HepG2 (cell line): Measurements from ENCODE around the gene PGP. TPM values are rescaled to one million over a fixed set of nuclear protein-coding genes. Genes with fewer than 3 reads are reported as not detected.

Experiments used
- ATAC-seq: fragments of 200-7000 bp; cut with Tn5 transposase; 3 replicates; pipeline ENCODE4 v1.9.1; 2020; ENCODE audit warnings: mild to moderate bottlenecking, moderate library complexity
- BruUV-seq: library from RNA; stranded (reverse); fragments of 400-500 nt; replicated peaks from 2 replicates; lab custom pipeline; 2021; lab: Mats Ljungman, UMichigan
- CTCF ChIA-PET: fragments of 300-600 bp; formaldehyde crosslinking; extraction: SDS; loops from one replicate; lab custom pipeline; 2021; ENCODE audit warnings: low total read pairs, inconsistent platforms, low intra/inter-chr PET ratio; lab: Yijun Ruan, JAX
- POLR2A ChIA-PET: fragments of 350-600 bp; sonication (Branson Sonifier 250); formaldehyde crosslinking; loops from one replicate; lab custom pipeline; 2020; ENCODE audit warnings: antibody characterized with exemption, inconsistent platforms; lab: Yijun Ruan, JAX
- DNase-seq: peaks from one replicate; pipeline ENCODE4 v3.0.0-alpha.2; 2015; ENCODE audit warnings: low spot score
- FAIRE-seq: peaks from 3 replicates; lab custom pipeline; 2011; peaks lifted over from hg19 to GRCh38; lab: Jason Lieb, UNC
- H2AFZ ChIP-seq: one replicate; pipeline ENCODE4 v1.6.1; 2011; ENCODE audit warnings: low read length, inconsistent platforms
- H3K27ac ChIP-seq: fragments of 300-600 bp; 3 replicates; pipeline ENCODE4 v1.8.0; 2011; ENCODE audit warnings: mixed run types, mild to moderate bottlenecking, mixed read lengths, low read length, inconsistent platforms; ENCODE audit not compliant: insufficient read depth; ENCODE audit errors: extremely low read length
- H3K27me3 ChIP-seq, 2 experiments: fragments of 200-600 bp in 1 of 2; 2 replicates in 1 of 2; 3 replicates in 1 of 2; pipeline versions ENCODE4 v1.6.0 to v1.8.0; 2011; ENCODE audit warnings: low read length in 2 of 2, mild to moderate bottlenecking in 2 of 2, moderate library complexity in 2 of 2, inconsistent platforms in 1 of 2; ENCODE audit not compliant: insufficient read depth in 2 of 2, control insufficient read depth in 1 of 2
- H3K36me3 ChIP-seq, 2 experiments: fragments of 200-600 bp in 1 of 2; replicated peaks in 1 of 2; 2 replicates in 1 of 2; 3 replicates in 1 of 2; pipeline versions ENCODE4 v1.5.1 to v1.8.0; 2011; ENCODE audit warnings: low read length in 2 of 2, inconsistent platforms in 1 of 2; ENCODE audit not compliant: insufficient read depth in 2 of 2, control insufficient read depth in 1 of 2
- H3K4me1 ChIP-seq: 2 replicates; pipeline ENCODE4 v1.5.1; 2012; ENCODE audit warnings: low read length, inconsistent platforms; ENCODE audit not compliant: insufficient read depth
- H3K4me2 ChIP-seq: 2 replicates; pipeline ENCODE4 v1.6.0; 2011; ENCODE audit warnings: low read depth, low read length, inconsistent platforms
- H3K4me3 ChIP-seq, 3 experiments: fragments of 200-600 bp in 1 of 3; sonication (generic), shearing (Covaris generic) in 1 of 3; replicated peaks in 1 of 3; 2 replicates each; pipeline ENCODE4 v1.5.1; 2011 to 2016; ENCODE audit warnings: low read length in 3 of 3, inconsistent platforms in 2 of 3, low read depth in 2 of 3, mild to moderate bottlenecking in 2 of 3, control low read depth in 1 of 3, mixed read lengths in 1 of 3; ENCODE audit not compliant: insufficient read depth in 1 of 3
- H3K79me2 ChIP-seq: one replicate; pipeline ENCODE4 v1.6.1; 2011; ENCODE audit warnings: low read length, inconsistent platforms; ENCODE audit not compliant: insufficient read depth
- H3K9ac ChIP-seq: 2 replicates; pipeline ENCODE4 v1.6.0; 2011; ENCODE audit warnings: mild to moderate bottlenecking, low read depth, low read length, inconsistent platforms; ENCODE audit not compliant: insufficient read depth
- H3K9me3 ChIP-seq: 2 replicates; pipeline ENCODE4 v1.5.1; 2012; ENCODE audit warnings: mild to moderate bottlenecking, low read length
- H4K20me1 ChIP-seq: 2 replicates; pipeline ENCODE4 v1.6.0; 2011; ENCODE audit warnings: inconsistent platforms, mild to moderate bottlenecking, low read length, moderate library complexity; ENCODE audit not compliant: insufficient read depth
- HOXA9 ChIP-seq: sonication (generic); formaldehyde crosslinking; IDR thresholded peaks from 2 replicates; pipeline ENCODE4 v1.8.1; 2022; ENCODE audit warnings: missing genetic modification reagents, mild to moderate bottlenecking, moderate library complexity, borderline replicate concordance
- MED1 ChIP-seq: sonication (generic); formaldehyde crosslinking; IDR thresholded peaks from 2 replicates; pipeline ENCODE4 v1.4.0; 2020; ENCODE audit warnings: missing genetic modification reagents
- NPAS2 ChIP-seq: sonication (generic); formaldehyde crosslinking; IDR thresholded peaks from 2 replicates; pipeline ENCODE4 v1.8.0; 2022; ENCODE audit warnings: mild to moderate bottlenecking, missing genetic modification reagents, borderline replicate concordance
- REXO4 ChIP-seq: sonication (generic); formaldehyde crosslinking; IDR thresholded peaks from 2 replicates; pipeline ENCODE4 v1.8.0; 2022; ENCODE audit warnings: missing genetic modification reagents, mild to moderate bottlenecking, borderline replicate concordance
- SRY ChIP-seq: sonication (generic); formaldehyde crosslinking; IDR thresholded peaks from 2 replicates; pipeline ENCODE4 v1.8.0; 2022; ENCODE audit warnings: mild to moderate bottlenecking, missing genetic modification reagents
- ZXDC ChIP-seq: sonication (generic); formaldehyde crosslinking; IDR thresholded peaks from 2 replicates; pipeline ENCODE4 v1.5.0; 2020; ENCODE audit warnings: mild to moderate bottlenecking, missing genetic modification reagents
- WGBS: methylation state at CpG from one replicate; pipeline ENCODE4 v1.1.6; 2017; ENCODE audit warnings: low lambda C conversion rate; 5-methylcytosine and 5-hydroxymethylcytosine counted together
- in situ Hi-C: cut with HindIII; loops from 2 replicates; pipeline ENCODE4 v1.10.0; 2017; ENCODE audit warnings: low pct_unique_long_range_greater_than_20kb; ENCODE audit not compliant: extremely low pct_ligation_motif_present
- intact Hi-C: fragments of 100-400 bp; cut with micrococcal nuclease; formaldehyde crosslinking; loops from one replicate; pipeline ENCODE4 v1.10.0; 2022; ENCODE audit not compliant: unreplicated experiment
- polyA plus RNA-seq, 8 experiments: library from polyadenylated mRNA; depleted of rRNA in 3 of 8; stranded (reverse) in 7 of 8; unstranded in 1 of 8; fragments of >200 nt; fragmentation: Illumina TruSeq in 4 of 8; extraction: Trizol in 4 of 8; gene quantifications; 2 replicates each; pipeline versions ENCODE4 v1.2.1 to v1.2.3, GENCODE V29; 2011 to 2016; ENCODE audit warnings: low read depth in 4 of 8, missing spikeins in 1 of 8, mixed read lengths in 1 of 8; ENCODE audit not compliant: insufficient read depth in 1 of 8
- total RNA-seq, 5 experiments: library from RNA; depleted of rRNA; stranded (reverse); fragments of >200 nt; fragmentation: Illumina TruSeq; extraction: Trizol; gene quantifications; 2 replicates each; pipeline ENCODE4 v1.2.3, GENCODE V29; 2016; ENCODE audit warnings: low read depth in 1 of 5

PGP gene
- total and polyA plus RNA-seq, 2 of the 13 experiments (the other 11 are each of a cell fraction or from before 2014, with no cell fraction given): 7.3 to 18.3 TPM

- CTCF ChIA-PET: no interaction called here
- Histone ChIP-seq H3K4me1 (peaks cover 37% of the 10 kb centered on the region), H3K27me3 (peaks cover 2 to 34% of the 10 kb centered on the region in 2 experiments; a peak in 3 of 5 replicates), H4K20me1 (no peaks in the 10 kb centered on the region), H3K9me3 (no peaks in the 10 kb centered on the region), H3K4me3 (no peak overlapping the region), H3K79me2 (no peaks in the 10 kb centered on the region), H3K27ac (no peak overlapping the region), H3K4me2 (no peak overlapping the region), H3K9ac (no peak overlapping the region), H2AFZ (no peak overlapping the region), H3K36me3 (no peaks in the 10 kb centered on the region)
- intact Hi-C loops: no loop called here
- in situ Hi-C loops: no loop called here
- TF ChIP-seq MED1 (CRISPR knock-in tag): no peak
- no peak for TF ChIP-seq REXO4 (CRISPR knock-in tag)
- TF ChIP-seq ZXDC (CRISPR knock-in tag): no peak
- TF ChIP-seq SRY: no peak
- no peak for TF ChIP-seq HOXA9 (CRISPR knock-in tag)
- TF ChIP-seq NPAS2 (CRISPR knock-in tag): no peak
- 51% methylated on average over 6 of the region's 6 CpGs for WGBS
- no TSS peak for BruUV-seq
- no peak for DNase-seq
- ATAC-seq: no peak
- POLR2A ChIA-PET: interaction anchor here (1.3 kb wide), 1 partner anchor 45 kb away, joined by 5 read pairs; the partner anchor contains the start of gene TRAF7
- FAIRE-seq: no peak
Observed at GRCh38 chr16:2200313-2200712, 14.3 kb downstream of the PGP start.
